Adrenal gland (tissue), 5 donors: ENCODE results near the gene ABHD3.

Source experiments
- CTCF ChIP-seq, 6 experiments: fragments of 450-650 bp in 4 of 6; fragments of 200-600 bp in 2 of 6; sonication (generic) in 1 of 6; IDR thresholded peaks; 1 replicate in 5 of 6; 2 replicates in 1 of 6; pipeline versions ENCODE4 v1.5.1 to v1.8.0; 2016 to 2021; ENCODE audit warnings: antibody characterized with exemption in 6 of 6, mild to moderate bottlenecking in 2 of 6, moderate library complexity in 1 of 6
- POLR2A ChIP-seq, 2 donors: fragments of 450-650 bp; IDR thresholded peaks; one replicate each; pipeline ENCODE4 v1.6.1; 2017; ENCODE audit warnings: antibody characterized with exemption in 2 of 2, mild to moderate bottlenecking in 2 of 2, moderate library complexity in 1 of 2
- donor health status: DM: no; HTN: no; CAD: no.

GRCh38 chr18:21664069-21664468, 40.5 kb downstream of the ABHD3 start:
- no peak for TF ChIP-seq CTCF (IDR thresholded peaks at IDR 0.05)
- no peak for TF ChIP-seq POLR2A (IDR thresholded peaks at IDR 0.05)
